ENCODE results near the gene FRAS1.
A peak's percentile ranks its signal among the peaks of the same experiment; 100 is the strongest.

Gene FRAS1

DNA sequence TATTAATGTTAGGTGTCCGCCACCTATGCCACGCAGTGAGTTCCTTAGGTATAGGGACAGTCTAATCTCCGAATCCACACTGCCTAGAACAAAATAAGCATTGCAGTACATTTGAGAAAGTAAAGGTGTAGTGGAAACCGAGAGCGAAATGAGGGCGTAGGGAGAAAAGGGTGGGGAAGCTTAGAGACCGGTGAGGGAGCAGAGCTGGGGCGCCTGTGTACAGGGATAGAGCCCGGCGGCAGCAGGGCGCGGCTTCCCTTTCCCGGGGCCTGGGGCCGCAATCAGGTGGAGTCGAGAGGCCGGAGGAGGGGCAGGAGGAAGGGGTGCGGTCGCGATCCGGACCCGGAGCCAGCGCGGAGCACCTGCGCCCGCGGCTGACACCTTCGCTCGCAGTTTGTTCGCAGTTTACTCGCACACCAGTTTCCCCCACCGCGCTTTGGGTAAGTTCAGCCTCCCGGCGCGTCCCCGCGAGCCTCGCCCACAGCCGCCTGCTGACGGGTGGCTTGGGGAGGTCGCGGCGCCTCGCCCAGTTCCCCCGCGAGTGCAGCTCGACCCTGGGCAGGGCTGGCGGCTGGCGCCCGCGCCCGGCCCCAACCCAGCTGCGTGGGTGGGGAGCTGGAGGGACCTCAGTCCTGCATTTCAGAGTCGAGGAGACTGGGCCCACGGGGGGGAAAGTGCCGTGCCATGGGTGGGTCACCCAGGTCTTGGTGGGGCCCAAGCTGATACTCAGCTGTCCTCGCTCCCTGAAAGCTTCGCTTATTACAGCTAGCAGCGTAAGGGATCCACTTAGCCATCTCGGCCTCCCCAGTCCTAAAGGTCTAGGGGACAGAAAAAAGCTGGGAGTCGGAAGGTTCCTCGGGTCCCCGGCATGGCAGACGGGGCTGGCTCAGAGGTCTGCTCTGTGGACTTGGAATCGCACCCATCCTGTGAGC, 494.6 kb downstream of the FRAS1 start, which contains the start of gene ANXA3:
Gene ANXA3 (plus strand): TSS at position 351 of the 932 bp plus-strand sequence. CDS start 2,704 bp downstream, outside the sequence.
- Histone ChIP-seq H3K36me3 (ENCODE audit: insufficient read depth, low read length) (no peaks in the 10 kb centered on the region), H3K27me3 (ENCODE audit: control insufficient read depth, insufficient read depth, low read length) (no peaks in the 10 kb centered on the region), H3K4me1 (ENCODE audit: control insufficient read depth, insufficient read depth, low read length) (peaks cover 8% of the 10 kb centered on the region), H3K9ac (ENCODE audit: low read depth, low read length) (peak within 1 kb of the TSS; percentile 57), H3K4me3 (ENCODE audit: low read length) (peak within 1 kb of the TSS; percentile 74), H3K9me3 (replicated peaks; ENCODE audit: low read length) (no peaks in the 10 kb centered on the region), H3K4me2 (ENCODE audit: low read length) (peak within 1 kb of the TSS; percentile 97)

GRCh38 chr4:78552389-78553042, 495.4 kb downstream of the FRAS1 start:
- H3K9me3 ChIP-seq (replicated peaks; ENCODE audit: low read length): no peaks in the 10 kb centered on the region
- no peaks in the 10 kb centered on the region for H3K27me3 ChIP-seq (ENCODE audit: control insufficient read depth, insufficient read depth, low read length)
- H3K9ac ChIP-seq (ENCODE audit: low read depth, low read length): no peak overlapping the region
- peaks cover 8% of the 10 kb centered on the region for H3K4me1 ChIP-seq (ENCODE audit: control insufficient read depth, insufficient read depth, low read length)
- H3K4me3 ChIP-seq (ENCODE audit: low read length): no peak overlapping the region
- no peaks in the 10 kb centered on the region for H3K36me3 ChIP-seq (ENCODE audit: insufficient read depth, low read length)
- H3K4me2 ChIP-seq (ENCODE audit: low read length): peak overlapping the region; percentile 97

- no peak overlapping the region for H3K4me3 ChIP-seq (ENCODE audit: low read length)
- H3K9me3 ChIP-seq (replicated peaks; ENCODE audit: low read length): no peaks in the 10 kb centered on the region
- no peaks in the 10 kb centered on the region for H3K27me3 ChIP-seq (ENCODE audit: control insufficient read depth, insufficient read depth, low read length)
- no peaks in the 10 kb centered on the region for H3K36me3 ChIP-seq (ENCODE audit: insufficient read depth, low read length)
- no peak overlapping the region for H3K9ac ChIP-seq (ENCODE audit: low read depth, low read length)
- H3K4me2 ChIP-seq (ENCODE audit: low read length): no peak overlapping the region
- H3K4me1 ChIP-seq (ENCODE audit: control insufficient read depth, insufficient read depth, low read length): peaks cover 8% of the 10 kb centered on the region
Observed at GRCh38 chr4:78553043-78553396, 495.9 kb downstream of the FRAS1 start.

DNA sequence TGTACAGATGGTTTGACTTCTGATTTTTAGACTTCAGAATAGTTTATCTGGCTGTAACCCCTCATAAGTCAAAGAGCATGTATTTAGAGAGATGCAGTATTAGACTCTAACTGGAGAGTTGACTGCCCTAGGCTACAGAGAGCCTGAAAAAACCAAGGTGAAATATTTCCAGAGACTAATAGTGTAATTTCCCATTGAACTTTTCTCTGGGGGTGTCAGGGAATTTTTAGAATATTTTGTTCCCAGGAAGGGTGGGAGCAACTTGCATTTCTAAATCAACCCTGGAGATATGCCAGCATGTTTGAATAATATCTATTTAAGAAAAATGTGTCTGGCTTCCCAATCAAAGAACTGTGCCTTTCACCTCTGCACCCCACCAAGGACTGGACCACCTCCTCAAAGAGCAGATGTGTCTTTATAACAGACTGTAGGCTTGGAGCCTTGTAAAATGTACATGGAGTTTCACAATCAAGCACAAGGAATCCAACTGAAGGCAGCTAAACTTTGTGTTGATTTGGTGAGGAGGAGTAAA, 496.5 kb downstream of the FRAS1 start:
- H3K36me3 ChIP-seq (ENCODE audit: insufficient read depth, low read length): no peaks in the 10 kb centered on the region
- no peak overlapping the region for H3K4me3 ChIP-seq (ENCODE audit: low read length)

GRCh38 chr4:78556665-78557064, 499.5 kb downstream of the FRAS1 start:
- Histone ChIP-seq H3K27me3 (ENCODE audit: control insufficient read depth, insufficient read depth, low read length) (no peaks in the 10 kb centered on the region), H3K4me3 (ENCODE audit: low read length) (no peak overlapping the region), H3K9ac (ENCODE audit: low read depth, low read length) (no peak overlapping the region), H3K9me3 (replicated peaks; ENCODE audit: low read length) (no peaks in the 10 kb centered on the region), H3K36me3 (ENCODE audit: insufficient read depth, low read length) (no peaks in the 10 kb centered on the region), H3K4me1 (ENCODE audit: control insufficient read depth, insufficient read depth, low read length) (peaks cover 25% of the 10 kb centered on the region), H3K4me2 (ENCODE audit: low read length) (no peak overlapping the region)

More for the DNA sequence above, 496.5 kb downstream of the FRAS1 start:
- H3K4me1 ChIP-seq (ENCODE audit: control insufficient read depth, insufficient read depth, low read length): peaks cover 8% of the 10 kb centered on the region
- H3K27me3 ChIP-seq (ENCODE audit: control insufficient read depth, insufficient read depth, low read length): no peaks in the 10 kb centered on the region
- H3K9ac ChIP-seq (ENCODE audit: low read depth, low read length): no peak overlapping the region
- H3K4me2 ChIP-seq (ENCODE audit: low read length): no peak overlapping the region
- H3K9me3 ChIP-seq (replicated peaks; ENCODE audit: low read length): no peaks in the 10 kb centered on the region

DNA sequence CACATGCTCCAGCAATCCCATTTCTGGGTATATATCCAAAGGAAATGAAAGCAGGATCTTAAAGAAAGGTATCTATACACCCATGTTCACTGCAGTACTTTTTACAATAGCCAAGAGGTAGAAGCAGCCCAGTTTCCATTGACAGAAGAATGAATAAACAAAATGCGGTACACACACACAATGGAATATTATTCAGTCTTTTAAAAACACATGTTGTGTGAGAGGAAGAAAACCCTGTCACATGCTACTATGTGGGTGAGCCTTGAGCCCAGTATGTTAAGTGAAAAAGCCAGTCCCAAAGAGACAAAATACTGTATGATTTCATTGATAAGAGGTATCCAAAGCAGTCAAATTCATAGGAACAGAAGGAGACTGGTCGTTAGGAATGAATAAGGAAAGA, 500.7 kb downstream of the FRAS1 start:
- Histone ChIP-seq H3K4me3 (ENCODE audit: low read length) (no peak overlapping the region), H3K36me3 (ENCODE audit: insufficient read depth, low read length) (no peaks in the 10 kb centered on the region), H3K4me1 (ENCODE audit: control insufficient read depth, insufficient read depth, low read length) (peaks cover 27% of the 10 kb centered on the region)

GRCh38 chr4:78558410-78558809, 501.3 kb downstream of the FRAS1 start:
- Histone ChIP-seq H3K4me1 (ENCODE audit: control insufficient read depth, insufficient read depth, low read length) (peaks cover 27% of the 10 kb centered on the region), H3K4me2 (ENCODE audit: low read length) (no peak overlapping the region), H3K4me3 (ENCODE audit: low read length) (no peak overlapping the region), H3K9ac (ENCODE audit: low read depth, low read length) (no peak overlapping the region), H3K27me3 (ENCODE audit: control insufficient read depth, insufficient read depth, low read length) (no peaks in the 10 kb centered on the region), H3K9me3 (replicated peaks; ENCODE audit: low read length) (no peaks in the 10 kb centered on the region), H3K36me3 (ENCODE audit: insufficient read depth, low read length) (no peaks in the 10 kb centered on the region)

More for the DNA sequence above, 500.7 kb downstream of the FRAS1 start:
- Histone ChIP-seq H3K27me3 (ENCODE audit: control insufficient read depth, insufficient read depth, low read length) (no peaks in the 10 kb centered on the region), H3K9me3 (replicated peaks; ENCODE audit: low read length) (no peaks in the 10 kb centered on the region), H3K4me2 (ENCODE audit: low read length) (no peak overlapping the region), H3K9ac (ENCODE audit: low read depth, low read length) (no peak overlapping the region)

DNA sequence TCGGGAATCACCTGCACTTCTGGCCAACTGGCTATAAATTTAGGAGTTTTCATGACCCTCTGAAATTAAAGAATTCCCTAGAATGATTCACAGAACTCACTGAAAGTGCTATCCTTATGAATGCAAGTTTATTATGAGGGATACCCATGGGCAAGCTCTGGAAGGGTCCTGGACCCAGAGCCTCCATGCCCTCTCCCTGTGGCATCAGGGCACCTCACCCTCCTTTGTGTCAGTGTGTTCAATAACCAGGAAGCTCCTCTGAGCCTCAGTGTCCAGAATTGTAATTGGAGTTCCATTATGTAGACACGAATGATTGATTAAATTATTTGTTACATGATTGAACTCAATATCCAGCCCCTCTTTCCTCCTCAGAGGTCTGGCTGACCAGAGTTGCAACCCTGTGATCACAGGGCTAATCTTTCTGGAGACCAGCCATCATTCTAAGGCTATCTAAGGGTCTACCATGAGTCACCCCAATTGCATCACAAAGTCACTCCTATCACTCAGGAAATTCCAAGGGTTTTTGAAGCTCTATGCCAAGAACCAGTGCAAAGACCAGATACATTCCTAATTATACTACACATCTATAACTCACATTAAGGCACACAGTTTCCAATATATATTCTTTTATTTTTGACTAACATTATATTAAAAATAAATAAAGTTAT, 503.3 kb downstream of the FRAS1 start:
- Histone ChIP-seq H3K36me3 (ENCODE audit: insufficient read depth, low read length) (no peaks in the 10 kb centered on the region), H3K9me3 (replicated peaks; ENCODE audit: low read length) (no peaks in the 10 kb centered on the region), H3K27me3 (ENCODE audit: control insufficient read depth, insufficient read depth, low read length) (no peaks in the 10 kb centered on the region), H3K4me1 (ENCODE audit: control insufficient read depth, insufficient read depth, low read length) (peaks cover 31% of the 10 kb centered on the region), H3K4me3 (ENCODE audit: low read length) (no peak overlapping the region), H3K4me2 (ENCODE audit: low read length) (peak overlapping the region; percentile 2), H3K9ac (ENCODE audit: low read depth, low read length) (no peak overlapping the region)

DNA sequence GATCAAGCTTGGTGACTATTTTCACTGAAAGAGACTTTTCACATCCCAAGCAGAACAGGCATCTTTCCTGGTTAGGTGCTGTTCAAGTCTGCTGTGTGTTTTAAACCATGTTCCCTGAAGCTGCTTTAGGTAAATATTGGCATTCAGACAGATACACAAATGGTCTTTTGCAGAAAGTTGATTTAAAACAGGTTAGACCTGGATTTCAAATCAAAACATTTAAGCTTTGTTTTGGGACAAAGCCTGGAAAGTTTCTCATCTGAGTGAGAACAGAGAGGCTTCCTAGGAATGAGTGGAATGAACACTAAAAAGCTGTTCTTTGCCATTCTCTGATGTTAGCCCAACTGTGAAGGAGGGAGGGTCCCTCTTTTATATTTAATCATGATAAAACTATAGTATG, 504.6 kb downstream of the FRAS1 start:
- H3K36me3 ChIP-seq (ENCODE audit: insufficient read depth, low read length): no peaks in the 10 kb centered on the region
- peaks cover 42% of the 10 kb centered on the region for H3K4me1 ChIP-seq (ENCODE audit: control insufficient read depth, insufficient read depth, low read length)

DNA sequence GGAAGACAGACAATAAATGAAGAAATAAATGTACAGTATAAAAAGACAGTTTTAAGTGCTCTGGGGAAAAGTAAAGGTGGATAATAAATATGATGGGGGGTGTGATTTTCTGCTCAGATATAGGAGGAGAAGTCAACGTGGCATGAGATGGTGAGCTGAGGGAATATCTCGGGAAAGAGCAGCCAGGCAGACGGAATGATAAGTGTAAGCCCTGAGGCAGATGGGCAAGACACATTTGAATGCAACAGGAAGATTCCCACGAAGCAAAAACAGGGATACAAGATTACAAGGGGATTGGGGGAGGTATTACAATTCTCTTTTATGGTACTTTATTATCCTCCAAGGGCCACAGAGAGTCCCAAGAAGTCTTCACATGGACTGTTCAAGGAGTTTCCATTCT, 505.6 kb downstream of the FRAS1 start:
- Histone ChIP-seq H3K4me1 (ENCODE audit: control insufficient read depth, insufficient read depth, low read length) (peaks cover 47% of the 10 kb centered on the region), H3K9ac (ENCODE audit: low read depth, low read length) (no peak overlapping the region), H3K4me3 (ENCODE audit: low read length) (no peak overlapping the region), H3K27me3 (ENCODE audit: control insufficient read depth, insufficient read depth, low read length) (no peaks in the 10 kb centered on the region), H3K9me3 (replicated peaks; ENCODE audit: low read length) (no peaks in the 10 kb centered on the region), H3K36me3 (ENCODE audit: insufficient read depth, low read length) (no peaks in the 10 kb centered on the region), H3K4me2 (ENCODE audit: low read length) (no peak overlapping the region)

More for the DNA sequence above, 504.6 kb downstream of the FRAS1 start:
- Histone ChIP-seq H3K4me2 (ENCODE audit: low read length) (peak overlapping the region; percentile 52), H3K9me3 (replicated peaks; ENCODE audit: low read length) (no peaks in the 10 kb centered on the region), H3K9ac (ENCODE audit: low read depth, low read length) (no peak overlapping the region), H3K27me3 (ENCODE audit: control insufficient read depth, insufficient read depth, low read length) (no peaks in the 10 kb centered on the region), H3K4me3 (ENCODE audit: low read length) (peak overlapping the region; percentile 14)

DNA sequence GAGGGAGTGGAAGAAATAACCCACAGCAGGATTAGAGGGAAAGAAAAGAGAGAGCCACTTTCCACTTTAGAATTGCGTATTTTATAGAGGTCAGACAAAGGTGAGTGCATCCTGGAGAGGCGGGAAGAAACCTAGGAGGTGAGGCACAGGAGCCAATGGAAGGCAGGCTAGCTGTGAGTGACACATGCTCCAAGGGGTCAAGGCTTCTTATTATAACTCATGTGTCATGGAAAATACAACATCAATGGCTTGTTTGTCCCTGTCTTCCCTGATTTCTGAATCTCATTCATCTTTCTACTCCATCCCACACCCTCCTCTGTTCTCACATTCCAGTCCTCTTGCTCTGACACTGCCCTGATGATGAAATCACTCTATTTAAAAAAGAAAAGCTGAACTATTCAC, 508.8 kb downstream of the FRAS1 start:
- H3K4me3 ChIP-seq (ENCODE audit: low read length): no peak overlapping the region
- peak overlapping the region; percentile 38 for H3K4me2 ChIP-seq (ENCODE audit: low read length)
- H3K9ac ChIP-seq (ENCODE audit: low read depth, low read length): no peak overlapping the region
- H3K36me3 ChIP-seq (ENCODE audit: insufficient read depth, low read length): no peaks in the 10 kb centered on the region
- no peaks in the 10 kb centered on the region for H3K9me3 ChIP-seq (replicated peaks; ENCODE audit: low read length)
- peaks cover 58% of the 10 kb centered on the region for H3K4me1 ChIP-seq (ENCODE audit: control insufficient read depth, insufficient read depth, low read length)
- H3K27me3 ChIP-seq (ENCODE audit: control insufficient read depth, insufficient read depth, low read length): no peaks in the 10 kb centered on the region

All from skeletal muscle satellite cell (primary cell).